ENCODE measurements around the gene HOMER3. TPM values are rescaled to one million over a fixed set of nuclear protein-coding genes. Genes with fewer than 3 reads are reported as not detected.

Gene HOMER3
- total RNA-seq, 1 donor from 2014 or later, result 106 TPM

GRCh38 chr19:18893587-18894253 lies 47.3 kb downstream of the HOMER3 start:
- no peak for DNase-seq (ENCODE audit: low read depth)
- no peak overlapping the region for H3K4me3 ChIP-seq (ENCODE audit: low read depth, low read length)
- TF ChIP-seq CTCF (conservative IDR thresholded peaks at IDR 0.05; ENCODE audit: low read depth, low read length), result no peak

- TF ChIP-seq CTCF (conservative IDR thresholded peaks at IDR 0.05; ENCODE audit: low read depth, low read length), result no peak
- no peak overlapping the region for H3K4me3 ChIP-seq (ENCODE audit: low read depth, low read length)
- DNase-seq (ENCODE audit: low read depth), result no peak
These were observed 50.9 kb downstream of the HOMER3 start for GRCh38 chr19:18889949-18890745.

GRCh38 chr19:18886972-18887371 lies 54.0 kb downstream of the HOMER3 start:
- no peak overlapping the region for H3K4me3 ChIP-seq (ENCODE audit: low read depth, low read length)
- DNase-seq (ENCODE audit: low read depth), result no peak
- TF ChIP-seq CTCF (conservative IDR thresholded peaks at IDR 0.05; ENCODE audit: low read depth, low read length), result no peak

GRCh38 chr19:18883526-18884304 lies 57.3 kb downstream of the HOMER3 start:
- no peak for TF ChIP-seq CTCF (conservative IDR thresholded peaks at IDR 0.05; ENCODE audit: low read depth, low read length)
- no peak for DNase-seq (ENCODE audit: low read depth)
- no peak overlapping the region for H3K4me3 ChIP-seq (ENCODE audit: low read depth, low read length)

GRCh38 chr19:18881491-18881890 lies 59.5 kb downstream of the HOMER3 start:
- H3K4me3 ChIP-seq (ENCODE audit: low read depth, low read length), result no peak overlapping the region
- DNase-seq (ENCODE audit: low read depth), result no peak
- TF ChIP-seq CTCF (conservative IDR thresholded peaks at IDR 0.05; ENCODE audit: low read depth, low read length), result no peak

- no peak overlapping the region for H3K4me3 ChIP-seq (ENCODE audit: low read depth, low read length)
- TF ChIP-seq CTCF (conservative IDR thresholded peaks at IDR 0.05; ENCODE audit: low read depth, low read length), result no peak
- no peak for DNase-seq (ENCODE audit: low read depth)
These were observed 61.2 kb downstream of the HOMER3 start for GRCh38 chr19:18879579-18880373.
